Bronchial epithelial cell (primary cell): Measurements from ENCODE around the gene ZIC4. TPM values are rescaled to one million over a fixed set of nuclear protein-coding genes. Genes with fewer than 3 reads are reported as not detected.

ENCODE experiments used
- DNase-seq: peaks from one replicate; pipeline ENCODE4 v3.0.0-alpha.2; 2010; ENCODE audit warnings: low read depth
- FAIRE-seq: peaks from 2 replicates; lab custom pipeline; 2011; peaks lifted over from hg19 to GRCh38; lab: Jason Lieb, UNC
- H3K27me3 ChIP-seq: 2 replicates; pipeline ENCODE4 v1.5.1; 2011; ENCODE audit warnings: low read length; ENCODE audit not compliant: control insufficient read depth, insufficient read depth
- H3K36me3 ChIP-seq: 2 replicates; pipeline ENCODE4 v1.5.1; 2011; ENCODE audit warnings: low read length; ENCODE audit not compliant: control insufficient read depth, insufficient read depth
- H3K4me3 ChIP-seq: 2 replicates; pipeline ENCODE4 v1.5.1; 2011; ENCODE audit warnings: mild to moderate bottlenecking, low read depth, low read length, control low read depth
- CTCF ChIP-seq: IDR thresholded peaks from 2 replicates; pipeline ENCODE4 v1.5.1; 2011; ENCODE audit warnings: mild to moderate bottlenecking, moderate library complexity, low read length, control low read depth, inconsistent platforms; ENCODE audit not compliant: insufficient read depth, severe bottlenecking
- total RNA-seq: library from RNA; depleted of rRNA; stranded (reverse); fragments of >200 nt; gene quantifications from 2 replicates; pipeline ENCODE4 v1.2.1, GENCODE V29; 2014

Gene ZIC4
- not detected in 2 replicates for total RNA-seq

- DNase-seq (no peak), FAIRE-seq (no peak)
- peaks cover 63% of the 10 kb centered on the region for H3K27me3 ChIP-seq
- H3K36me3 ChIP-seq = no peaks in the 10 kb centered on the region
- no peak for TF ChIP-seq CTCF
- no peak within 1 kb of the TSS for H3K4me3 ChIP-seq
Measured at GRCh38 chr3:147406028-147406931, at the start of gene ZIC4. Gene ZIC4, minus strand, starts transcription at chr3:147406543. Its CDS starts 3,746 bp downstream, at chr3:147402797.

- no peaks in the 10 kb centered on the region for H3K36me3 ChIP-seq
- DNase-seq = no peak
- FAIRE-seq = no peak
- H3K4me3 ChIP-seq = no peak overlapping the region
- TF ChIP-seq CTCF = no peak
- H3K27me3 ChIP-seq = no peaks in the 10 kb centered on the region
Measured at GRCh38 chr3:147449669-147450068, 43.3 kb upstream of the ZIC4 start.

GRCh38 chr3:147447224-147447623 is 40.9 kb upstream of the ZIC4 start:
- FAIRE-seq (no peak), DNase-seq (no peak)
- no peak overlapping the region for H3K4me3 ChIP-seq

GRCh38 chr3:147431751-147432150 is 25.4 kb upstream of the ZIC4 start:
- FAIRE-seq (no peak), DNase-seq (no peak)
- no peaks in the 10 kb centered on the region for H3K36me3 ChIP-seq
- H3K27me3 ChIP-seq = no peaks in the 10 kb centered on the region
- TF ChIP-seq CTCF = no peak
- no peak overlapping the region for H3K4me3 ChIP-seq

More at GRCh38 chr3:147447224-147447623, 40.9 kb upstream of the ZIC4 start:
- no peak for TF ChIP-seq CTCF
- no peaks in the 10 kb centered on the region for H3K36me3 ChIP-seq
- no peaks in the 10 kb centered on the region for H3K27me3 ChIP-seq

GRCh38 chr3:147428754-147429153 is 22.4 kb upstream of the ZIC4 start:
- DNase-seq (no peak), FAIRE-seq (no peak)
- no peak for TF ChIP-seq CTCF
- Histone ChIP-seq H3K4me3 (no peak overlapping the region), H3K36me3 (no peaks in the 10 kb centered on the region), H3K27me3 (peaks cover 10% of the 10 kb centered on the region)
